Liver (tissue), 9 donors: Measurements from ENCODE around the gene NKX1-2. TPM values are rescaled to one million over a fixed set of nuclear protein-coding genes. Genes with fewer than 3 reads are reported as not detected.

Experiments
- DNase-seq: peaks from one replicate; pipeline ENCODE4 v3.0.0-alpha.2; 2017; ENCODE audit warnings: low spot score
- H3K27ac ChIP-seq, 2 donors: one replicate each; pipeline ENCODE4 v1.7.0; 2013; ENCODE audit warnings: inconsistent platforms in 2 of 2, low read length in 2 of 2, control low read depth in 1 of 2, low read depth in 1 of 2, mild to moderate bottlenecking in 1 of 2
- H3K27me3 ChIP-seq, 4 donors: one replicate each; pipeline versions ENCODE4 v1.6.1 to v1.7.0; 2013; ENCODE audit warnings: low read length in 3 of 4, inconsistent platforms in 1 of 4, mild to moderate bottlenecking in 1 of 4, moderate library complexity in 1 of 4; ENCODE audit not compliant: control insufficient read depth in 4 of 4, insufficient read depth in 4 of 4
- H3K36me3 ChIP-seq, 4 donors: one replicate each; pipeline versions ENCODE4 v1.6.1 to v1.7.0; 2013; ENCODE audit warnings: low read length in 3 of 4, mild to moderate bottlenecking in 3 of 4, low read depth in 1 of 4, moderate library complexity in 1 of 4; ENCODE audit not compliant: control insufficient read depth in 4 of 4, insufficient read depth in 3 of 4
- H3K4me1 ChIP-seq, 4 donors: one replicate each; pipeline versions ENCODE4 v1.6.1 to v1.7.0; 2013; ENCODE audit warnings: low read length in 3 of 4, mild to moderate bottlenecking in 3 of 4, moderate library complexity in 1 of 4; ENCODE audit not compliant: control insufficient read depth in 4 of 4, insufficient read depth in 4 of 4
- H3K4me3 ChIP-seq, 3 donors: one replicate each; pipeline versions ENCODE4 v1.6.1 to v1.7.0; 2013; ENCODE audit warnings: low read length in 3 of 3, control low read depth in 1 of 3, low read depth in 1 of 3, mild to moderate bottlenecking in 1 of 3
- H3K9ac ChIP-seq, 2 donors: one replicate each; pipeline ENCODE4 v1.7.0; 2013; ENCODE audit warnings: low read length in 2 of 2, mild to moderate bottlenecking in 2 of 2, moderate library complexity in 2 of 2, control low read depth in 1 of 2, low read depth in 1 of 2
- H3K9me3 ChIP-seq, 4 donors: one replicate each; pipeline versions ENCODE4 v1.6.1 to v1.7.0; 2013; ENCODE audit warnings: low read length in 3 of 4; ENCODE audit not compliant: control insufficient read depth in 4 of 4
- EGR1 ChIP-seq, 2 donors: IDR thresholded peaks; 2 replicates each; pipeline ENCODE4 v1.6.1; 2016 to 2018; ENCODE audit warnings: antibody characterized with exemption in 2 of 2, low read depth in 2 of 2
- FOXA1 ChIP-seq: IDR thresholded peaks from 2 replicates; pipeline ENCODE4 v1.6.1; 2016; ENCODE audit warnings: antibody characterized with exemption
- GABPA ChIP-seq, 2 donors: IDR thresholded peaks in 1 of 2; conservative IDR thresholded peaks in 1 of 2; 2 replicates each; pipeline ENCODE4 v1.6.1; 2016; ENCODE audit warnings: antibody characterized with exemption in 2 of 2, mild to moderate bottlenecking in 1 of 2, moderate library complexity in 1 of 2
- HNF4A ChIP-seq, 2 donors: conservative IDR thresholded peaks; 2 replicates each; pipeline ENCODE4 v1.6.1; 2016; ENCODE audit warnings: antibody characterized with exemption in 2 of 2, mild to moderate bottlenecking in 2 of 2
- HNF4G ChIP-seq: IDR thresholded peaks from 2 replicates; pipeline ENCODE4 v1.6.1; 2016; ENCODE audit warnings: antibody characterized with exemption
- JUND ChIP-seq, 2 donors: IDR thresholded peaks; 2 replicates each; pipeline ENCODE4 v1.6.1; 2016; ENCODE audit warnings: antibody characterized with exemption in 2 of 2
- MAX ChIP-seq: IDR thresholded peaks from 2 replicates; pipeline ENCODE4 v1.6.1; 2016; ENCODE audit warnings: antibody characterized with exemption
- RAD21 ChIP-seq, 2 donors: IDR thresholded peaks; 2 replicates each; pipeline ENCODE4 v1.6.1; 2016; ENCODE audit warnings: antibody characterized with exemption in 2 of 2, mild to moderate bottlenecking in 2 of 2
- RXRA ChIP-seq, 2 donors: IDR thresholded peaks; 2 replicates each; pipeline ENCODE4 v1.6.1; 2017 to 2018; ENCODE audit warnings: antibody characterized with exemption in 2 of 2, mild to moderate bottlenecking in 1 of 2
- SP1 ChIP-seq: IDR thresholded peaks from 2 replicates; pipeline ENCODE4 v1.6.1; 2018; ENCODE audit warnings: antibody characterized with exemption, mild to moderate bottlenecking
- YY1 ChIP-seq: IDR thresholded peaks from 2 replicates; pipeline ENCODE4 v1.6.1; 2016; ENCODE audit warnings: antibody characterized with exemption, mild to moderate bottlenecking
- WGBS: extraction: QIAGEN DNeasy Blood & Tissue Kit; methylation state at CpG from one replicate; pipeline ENCODE4 v1.1.7; 2013; 5-methylcytosine and 5-hydroxymethylcytosine counted together
- polyA plus RNA-seq, 2 donors: library from polyadenylated mRNA; stranded (reverse) in 1 of 2; unstranded in 1 of 2; fragments of 200-250 nt in 1 of 2; fragments of >200 nt in 1 of 2; fragmentation: Nextera tagmentation in 1 of 2; extraction: Ambion mirVana in 1 of 2; gene quantifications; one replicate each; pipeline versions ENCODE4 v1.2.1 to v1.2.3, GENCODE V29; 2013 to 2015
- total RNA-seq, 2 donors: library from RNA; depleted of rRNA; stranded (reverse); fragments of >200 nt; gene quantifications; one replicate each; pipeline ENCODE4 v1.2.3, GENCODE V29; 2014
- TF ChIP-seq, protein P1 (sequence below): IDR thresholded peaks from 2 replicates; pipeline ENCODE4 v1.6.1; 2016; ENCODE audit warnings: antibody characterized with exemption
- TF ChIP-seq, protein P2 (sequence below): IDR thresholded peaks from 2 replicates; pipeline ENCODE4 v1.6.1; 2016; ENCODE audit warnings: antibody characterized with exemption
- TF ChIP-seq, protein P3 (sequence below): IDR thresholded peaks from 2 replicates; pipeline ENCODE4 v1.6.1; 2016; ENCODE audit warnings: antibody characterized with exemption, mild to moderate bottlenecking
- donor health status: healthy.
- donor health status: healthy.
- donor health status: healthy.
- donor health status: healthy.
- donor health status: healthy.

The NKX1-2 gene
- total and polyA plus RNA-seq, 4 donors, result not detected

- H3K9me3 ChIP-seq, result no peaks in the 10 kb centered on the region
- no peak overlapping the region for H3K27ac ChIP-seq
- 87% methylated on average over 12 of the region's 12 CpGs for whole genome bisulfite sequencing
- no peak for DNase-seq
- H3K4me3 ChIP-seq, result no peak overlapping the region
- H3K27me3 ChIP-seq, result peaks cover 0 to 9% (median 0%) of the 10 kb centered on the region in 4 donors
- H3K4me1 ChIP-seq, result peaks cover 2 to 21% (median 14%) of the 10 kb centered on the region in 4 donors
- H3K9ac ChIP-seq, result no peak overlapping the region
- no peaks in the 10 kb centered on the region for H3K36me3 ChIP-seq
- TF ChIP-seq JUND (IDR thresholded peaks at IDR 0.05) (no peak), HNF4G (no peak), YY1 (no peak), SP1 (no peak), HNF4A (conservative IDR thresholded peaks at IDR 0.05) (no peak), RAD21 (IDR thresholded peaks at IDR 0.05) (no peak), MAX (no peak), FOXA1 (no peak), RXRA (IDR thresholded peaks at IDR 0.05) (no peak), GABPA (IDR thresholded peaks at IDR 0.05 in 1 of 2, conservative IDR thresholded peaks at IDR 0.05 in 1 of 2) (no peak)
- TF ChIP-seq, protein P1, sequence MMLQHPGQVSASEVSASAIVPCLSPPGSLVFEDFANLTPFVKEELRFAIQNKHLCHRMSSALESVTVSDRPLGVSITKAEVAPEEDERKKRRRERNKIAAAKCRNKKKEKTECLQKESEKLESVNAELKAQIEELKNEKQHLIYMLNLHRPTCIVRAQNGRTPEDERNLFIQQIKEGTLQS, result no peak
- TF ChIP-seq, protein P2, sequence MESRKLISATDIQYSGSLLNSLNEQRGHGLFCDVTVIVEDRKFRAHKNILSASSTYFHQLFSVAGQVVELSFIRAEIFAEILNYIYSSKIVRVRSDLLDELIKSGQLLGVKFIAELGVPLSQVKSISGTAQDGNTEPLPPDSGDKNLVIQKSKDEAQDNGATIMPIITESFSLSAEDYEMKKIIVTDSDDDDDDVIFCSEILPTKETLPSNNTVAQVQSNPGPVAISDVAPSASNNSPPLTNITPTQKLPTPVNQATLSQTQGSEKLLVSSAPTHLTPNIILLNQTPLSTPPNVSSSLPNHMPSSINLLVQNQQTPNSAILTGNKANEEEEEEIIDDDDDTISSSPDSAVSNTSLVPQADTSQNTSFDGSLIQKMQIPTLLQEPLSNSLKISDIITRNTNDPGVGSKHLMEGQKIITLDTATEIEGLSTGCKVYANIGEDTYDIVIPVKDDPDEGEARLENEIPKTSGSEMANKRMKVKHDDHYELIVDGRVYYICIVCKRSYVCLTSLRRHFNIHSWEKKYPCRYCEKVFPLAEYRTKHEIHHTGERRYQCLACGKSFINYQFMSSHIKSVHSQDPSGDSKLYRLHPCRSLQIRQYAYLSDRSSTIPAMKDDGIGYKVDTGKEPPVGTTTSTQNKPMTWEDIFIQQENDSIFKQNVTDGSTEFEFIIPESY, result no peak
- TF ChIP-seq, protein P3, sequence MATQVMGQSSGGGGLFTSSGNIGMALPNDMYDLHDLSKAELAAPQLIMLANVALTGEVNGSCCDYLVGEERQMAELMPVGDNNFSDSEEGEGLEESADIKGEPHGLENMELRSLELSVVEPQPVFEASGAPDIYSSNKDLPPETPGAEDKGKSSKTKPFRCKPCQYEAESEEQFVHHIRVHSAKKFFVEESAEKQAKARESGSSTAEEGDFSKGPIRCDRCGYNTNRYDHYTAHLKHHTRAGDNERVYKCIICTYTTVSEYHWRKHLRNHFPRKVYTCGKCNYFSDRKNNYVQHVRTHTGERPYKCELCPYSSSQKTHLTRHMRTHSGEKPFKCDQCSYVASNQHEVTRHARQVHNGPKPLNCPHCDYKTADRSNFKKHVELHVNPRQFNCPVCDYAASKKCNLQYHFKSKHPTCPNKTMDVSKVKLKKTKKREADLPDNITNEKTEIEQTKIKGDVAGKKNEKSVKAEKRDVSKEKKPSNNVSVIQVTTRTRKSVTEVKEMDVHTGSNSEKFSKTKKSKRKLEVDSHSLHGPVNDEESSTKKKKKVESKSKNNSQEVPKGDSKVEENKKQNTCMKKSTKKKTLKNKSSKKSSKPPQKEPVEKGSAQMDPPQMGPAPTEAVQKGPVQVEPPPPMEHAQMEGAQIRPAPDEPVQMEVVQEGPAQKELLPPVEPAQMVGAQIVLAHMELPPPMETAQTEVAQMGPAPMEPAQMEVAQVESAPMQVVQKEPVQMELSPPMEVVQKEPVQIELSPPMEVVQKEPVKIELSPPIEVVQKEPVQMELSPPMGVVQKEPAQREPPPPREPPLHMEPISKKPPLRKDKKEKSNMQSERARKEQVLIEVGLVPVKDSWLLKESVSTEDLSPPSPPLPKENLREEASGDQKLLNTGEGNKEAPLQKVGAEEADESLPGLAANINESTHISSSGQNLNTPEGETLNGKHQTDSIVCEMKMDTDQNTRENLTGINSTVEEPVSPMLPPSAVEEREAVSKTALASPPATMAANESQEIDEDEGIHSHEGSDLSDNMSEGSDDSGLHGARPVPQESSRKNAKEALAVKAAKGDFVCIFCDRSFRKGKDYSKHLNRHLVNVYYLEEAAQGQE, result no peak
Measured at GRCh38 chr10:124422742-124423141, 27.1 kb downstream of the NKX1-2 start.

- peak; percentile 61 for DNase-seq
- TF ChIP-seq EGR1 (IDR thresholded peaks at IDR 0.05; ENCODE audit: low read depth in 2 of 2) (no peak), MAX (no peak), SP1 (no peak)
- Histone ChIP-seq H3K27ac (no peak overlapping the region), H3K4me3 (no peak overlapping the region), H3K9ac (no peak overlapping the region), H3K27me3 (peaks cover 0 to 9% (median 0%) of the 10 kb centered on the region in 4 donors), H3K36me3 (no peaks in the 10 kb centered on the region), H3K4me1 (peaks cover 8 to 25% (median 19%) of the 10 kb centered on the region in 4 donors), H3K9me3 (no peaks in the 10 kb centered on the region)
- WGBS, result 33% methylated on average over 1 of the region's 1 CpG
Measured at GRCh38 chr10:124420254-124420653, 29.6 kb downstream of the NKX1-2 start.
